Measurements from ENCODE around the gene SORL1.

DNA sequence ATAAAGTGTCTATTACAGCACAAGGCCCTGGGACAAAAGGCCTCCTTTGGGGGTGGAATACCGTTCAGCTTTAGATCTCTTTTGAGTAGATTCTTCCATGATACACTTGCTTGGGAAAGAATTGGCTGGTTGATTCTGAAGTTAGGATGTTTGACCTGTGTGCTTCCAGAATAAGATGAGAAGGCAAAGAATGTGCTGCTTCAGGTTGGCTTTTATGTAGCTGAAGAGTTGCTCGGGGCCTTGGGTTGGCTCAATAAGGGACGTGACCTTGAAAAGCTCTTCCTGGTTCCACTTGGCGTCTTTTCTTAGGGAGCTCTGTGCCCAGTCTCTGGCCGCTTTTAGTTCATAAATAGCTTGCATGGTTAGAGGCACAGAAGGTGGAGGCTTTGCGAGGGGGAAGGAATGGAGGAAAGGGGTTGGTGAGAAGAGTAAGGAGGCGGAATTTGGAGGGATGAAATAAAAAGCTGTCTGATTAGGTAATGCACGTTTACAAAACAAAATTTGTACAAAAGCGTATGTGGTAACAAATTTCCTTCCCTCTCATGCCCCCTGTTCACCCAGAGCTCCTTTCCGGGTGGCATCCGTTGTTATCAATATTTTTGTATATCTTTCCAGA is 4.8 kb downstream of the SORL1 start:
- TF ChIP-seq ZNF605 (CRISPR knock-in tag; IDR thresholded peaks at IDR 0.05) (no peak), FIP1L1 (IDR thresholded peaks at IDR 0.05; ENCODE audit: borderline replicate concordance, insufficient read depth, low read depth, low read length) (no peak), EZH2 (conservative IDR thresholded peaks at IDR 0.05; ENCODE audit: low read depth, low read length) (no peak), NR2F2 (IDR thresholded peaks at IDR 0.05; ENCODE audit: borderline replicate concordance, low read depth) (no peak), ZSCAN29 (CRISPR knock-in tag; conservative IDR thresholded peaks at IDR 0.05) (no peak), U2AF1 (optimal IDR thresholded peaks at IDR 0.05; ENCODE audit: low read depth, low read length) (no peak), BRCA1 (CRISPR knock-in tag; IDR thresholded peaks at IDR 0.05) (no peak), ZNF598 (CRISPR knock-in tag; IDR thresholded peaks at IDR 0.05; ENCODE audit: borderline replicate concordance) (no peak), CENPT (CRISPR knock-in tag; IDR thresholded peaks at IDR 0.05; ENCODE audit: low read depth) (no peak), RXRA (CRISPR knock-in tag; IDR thresholded peaks at IDR 0.05) (no peak)
- TF ChIP-seq, protein P1, sequence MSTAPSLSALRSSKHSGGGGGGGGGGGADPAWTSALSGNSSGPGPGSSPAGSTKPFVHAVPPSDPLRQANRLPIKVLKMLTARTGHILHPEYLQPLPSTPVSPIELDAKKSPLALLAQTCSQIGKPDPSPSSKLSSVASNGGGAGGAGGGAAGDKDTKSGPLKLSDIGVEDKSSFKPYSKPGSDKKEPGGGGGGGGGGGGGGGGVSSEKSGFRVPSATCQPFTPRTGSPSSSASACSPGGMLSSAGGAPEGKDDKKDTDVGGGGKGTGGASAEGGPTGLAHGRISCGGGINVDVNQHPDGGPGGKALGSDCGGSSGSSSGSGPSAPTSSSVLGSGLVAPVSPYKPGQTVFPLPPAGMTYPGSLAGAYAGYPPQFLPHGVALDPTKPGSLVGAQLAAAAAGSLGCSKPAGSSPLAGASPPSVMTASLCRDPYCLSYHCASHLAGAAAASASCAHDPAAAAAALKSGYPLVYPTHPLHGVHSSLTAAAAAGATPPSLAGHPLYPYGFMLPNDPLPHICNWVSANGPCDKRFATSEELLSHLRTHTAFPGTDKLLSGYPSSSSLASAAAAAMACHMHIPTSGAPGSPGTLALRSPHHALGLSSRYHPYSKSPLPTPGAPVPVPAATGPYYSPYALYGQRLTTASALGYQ (CRISPR knock-in tag; IDR thresholded peaks at IDR 0.05), result no peak
- TF ChIP-seq, protein P2, sequence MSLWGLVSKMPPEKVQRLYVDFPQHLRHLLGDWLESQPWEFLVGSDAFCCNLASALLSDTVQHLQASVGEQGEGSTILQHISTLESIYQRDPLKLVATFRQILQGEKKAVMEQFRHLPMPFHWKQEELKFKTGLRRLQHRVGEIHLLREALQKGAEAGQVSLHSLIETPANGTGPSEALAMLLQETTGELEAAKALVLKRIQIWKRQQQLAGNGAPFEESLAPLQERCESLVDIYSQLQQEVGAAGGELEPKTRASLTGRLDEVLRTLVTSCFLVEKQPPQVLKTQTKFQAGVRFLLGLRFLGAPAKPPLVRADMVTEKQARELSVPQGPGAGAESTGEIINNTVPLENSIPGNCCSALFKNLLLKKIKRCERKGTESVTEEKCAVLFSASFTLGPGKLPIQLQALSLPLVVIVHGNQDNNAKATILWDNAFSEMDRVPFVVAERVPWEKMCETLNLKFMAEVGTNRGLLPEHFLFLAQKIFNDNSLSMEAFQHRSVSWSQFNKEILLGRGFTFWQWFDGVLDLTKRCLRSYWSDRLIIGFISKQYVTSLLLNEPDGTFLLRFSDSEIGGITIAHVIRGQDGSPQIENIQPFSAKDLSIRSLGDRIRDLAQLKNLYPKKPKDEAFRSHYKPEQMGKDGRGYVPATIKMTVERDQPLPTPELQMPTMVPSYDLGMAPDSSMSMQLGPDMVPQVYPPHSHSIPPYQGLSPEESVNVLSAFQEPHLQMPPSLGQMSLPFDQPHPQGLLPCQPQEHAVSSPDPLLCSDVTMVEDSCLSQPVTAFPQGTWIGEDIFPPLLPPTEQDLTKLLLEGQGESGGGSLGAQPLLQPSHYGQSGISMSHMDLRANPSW (CRISPR knock-in tag; IDR thresholded peaks at IDR 0.05; ENCODE audit: borderline replicate concordance), result no peak

Measured in HepG2 (cell line).